IMR-90 (cell line): ENCODE data around the gene DBX1. TPM values are rescaled to one million over a fixed set of nuclear protein-coding genes. Genes with fewer than 3 reads are reported as not detected.

Source experiments
- ATAC-seq: fragments of 200-7000 bp; cut with Tn5 transposase; 2 replicates; pipeline ENCODE4 v1.9.1; 2020; ENCODE audit warnings: low read depth, mild to moderate bottlenecking, moderate library complexity
- BruUV-seq: library from RNA; stranded (reverse); fragments of 400-500 nt; replicated peaks from 2 replicates; lab custom pipeline; 2021; lab: Mats Ljungman, UMichigan
- CTCF ChIA-PET: fragments of 300-600 bp; formaldehyde crosslinking; extraction: SDS; loops from one replicate; lab custom pipeline; 2021; ENCODE audit warnings: antibody characterized with exemption; lab: Yijun Ruan, JAX
- POLR2A ChIA-PET: fragments of 300-600 bp; sonication (Branson Sonifier 250); formaldehyde crosslinking; loops from one replicate; lab custom pipeline; 2022; ENCODE audit warnings: antibody characterized with exemption; ENCODE audit not compliant: unreplicated experiment; lab: Charles Lee
- DNase-seq: peaks from one replicate; pipeline ENCODE4 v3.0.0; 2013
- H2AFZ ChIP-seq: replicated peaks from 2 replicates; pipeline ENCODE3; 2013; ENCODE audit warnings: low read length, mild to moderate bottlenecking; ENCODE audit not compliant: poor library complexity
- H2AK5ac ChIP-seq: 2 replicates; pipeline ENCODE4 v1.6.1; 2013; ENCODE audit warnings: low read depth, low read length, inconsistent platforms
- H2AK9ac ChIP-seq: replicated peaks from 2 replicates; pipeline ENCODE3; 2013; ENCODE audit warnings: mild to moderate bottlenecking, low read depth, low read length, moderate library complexity; ENCODE audit not compliant: poor library complexity
- H2BK120ac ChIP-seq: 2 replicates; pipeline ENCODE4 v1.6.1; 2013; ENCODE audit warnings: low read depth, low read length, inconsistent platforms
- H2BK15ac ChIP-seq: 3 replicates; pipeline ENCODE4 v1.6.1; 2013; ENCODE audit warnings: low read depth, low read length, inconsistent platforms
- H2BK20ac ChIP-seq: 2 replicates; pipeline ENCODE4 v1.6.1; 2013; ENCODE audit warnings: low read depth, mild to moderate bottlenecking, inconsistent platforms, low read length, moderate library complexity
- H2BK5ac ChIP-seq: 2 replicates; pipeline ENCODE4 v1.6.1; 2013; ENCODE audit warnings: mild to moderate bottlenecking, low read depth, low read length, inconsistent platforms; ENCODE audit not compliant: poor library complexity, severe bottlenecking
- H3K14ac ChIP-seq: replicated peaks from 2 replicates; pipeline ENCODE4 v1.6.1; 2013; ENCODE audit warnings: low read depth, low read length, inconsistent platforms
- H3K18ac ChIP-seq: 2 replicates; pipeline ENCODE4 v1.6.1; 2013; ENCODE audit warnings: low read depth, low read length, control low read depth
- H3K23ac ChIP-seq: 2 replicates; pipeline ENCODE4 v1.6.1; 2013; ENCODE audit warnings: low read depth, low read length, inconsistent platforms
- H3K27ac ChIP-seq: 2 replicates; pipeline ENCODE4 v1.5.1; 2013; ENCODE audit warnings: mild to moderate bottlenecking, control low read depth, low read length; ENCODE audit not compliant: insufficient read depth
- H3K27me3 ChIP-seq: 2 replicates; pipeline ENCODE4 v1.6.1; 2013; ENCODE audit warnings: low read length; ENCODE audit not compliant: control insufficient read depth, insufficient read depth
- H3K36me3 ChIP-seq: 2 replicates; pipeline ENCODE4 v1.6.1; 2013; ENCODE audit warnings: low read length, mixed read lengths; ENCODE audit not compliant: control insufficient read depth, insufficient read depth
- H3K4ac ChIP-seq: 2 replicates; pipeline ENCODE4 v1.6.1; 2013; ENCODE audit warnings: low read depth, low read length, inconsistent platforms
- H3K4me1 ChIP-seq: 2 replicates; pipeline ENCODE4 v1.6.1; 2013; ENCODE audit warnings: low read length, mixed read lengths; ENCODE audit not compliant: control insufficient read depth, insufficient read depth
- H3K4me2 ChIP-seq: 2 replicates; pipeline ENCODE4 v1.6.1; 2013; ENCODE audit warnings: low read depth, mild to moderate bottlenecking, control low read depth, low read length, moderate library complexity
- H3K4me3 ChIP-seq: 2 replicates; pipeline ENCODE4 v1.5.1; 2013; ENCODE audit warnings: low read depth, mild to moderate bottlenecking, control low read depth, low read length, moderate library complexity; ENCODE audit not compliant: insufficient read depth
- H3K56ac ChIP-seq: 2 replicates; pipeline ENCODE4 v1.6.1; 2013; ENCODE audit warnings: low read length, inconsistent platforms; ENCODE audit not compliant: insufficient read depth; ENCODE audit errors: extremely low read depth
- H3K79me1 ChIP-seq, 2 experiments: 2 replicates each; pipeline ENCODE4 v1.6.1; 2013; ENCODE audit warnings: low read length in 2 of 2, inconsistent platforms in 1 of 2, low read depth in 1 of 2
- H3K9ac ChIP-seq: 2 replicates; pipeline ENCODE4 v1.6.1; 2013; ENCODE audit warnings: low read depth, low read length, control low read depth
- H3K9me1 ChIP-seq: 2 replicates; pipeline ENCODE4 v1.6.1; 2013; ENCODE audit warnings: low read length, inconsistent platforms; ENCODE audit not compliant: insufficient read depth
- H3K9me3 ChIP-seq: 2 replicates; pipeline ENCODE4 v1.6.1; 2013; ENCODE audit warnings: low read length; ENCODE audit not compliant: control insufficient read depth, insufficient read depth
- H4K20me1 ChIP-seq: 2 replicates; pipeline ENCODE4 v1.6.1; 2013; ENCODE audit warnings: low read length, inconsistent platforms; ENCODE audit not compliant: insufficient read depth
- H4K5ac ChIP-seq: 2 replicates; pipeline ENCODE4 v1.6.1; 2013; ENCODE audit warnings: mild to moderate bottlenecking, low read depth, low read length, control low read depth
- H4K8ac ChIP-seq, 2 experiments: 2 replicates each; pipeline ENCODE4 v1.6.1; 2013; ENCODE audit warnings: low read depth in 2 of 2, low read length in 2 of 2, control low read depth in 1 of 2, inconsistent platforms in 1 of 2
- H4K91ac ChIP-seq: 2 replicates; pipeline ENCODE4 v1.6.1; 2013; ENCODE audit warnings: low read depth, low read length, inconsistent platforms; ENCODE audit not compliant: insufficient read depth
- NFE2L2 ChIP-seq: fragments of 150-350 bp; IDR thresholded peaks from 2 replicates; pipeline ENCODE4 v1.6.1; 2016; ENCODE audit warnings: low read depth, mild to moderate bottlenecking, low read length
- WGBS, 2 experiments: methylation state at CpG; one replicate each; pipeline versions ENCODE4 v1.1.5 to v1.1.7; 2013; ENCODE audit warnings: missing lambda C conversion rate in 2 of 2; ENCODE audit not compliant: insufficient read length in 1 of 2; ENCODE audit errors: extremely low coverage in 2 of 2; 5-methylcytosine and 5-hydroxymethylcytosine counted together
- dilution Hi-C: fragments of 300-500 bp; cut with HindIII; formaldehyde crosslinking; loops from one replicate; pipeline ENCODE4 v1.14.3; 2018; ENCODE audit warnings: low sequenced_read_pairs; ENCODE audit not compliant: unreplicated experiment
- in situ Hi-C: fragments of 300-500 bp; cut with MboI; formaldehyde crosslinking; loops from 3 replicates; pipeline ENCODE4 v1.14.3; 2019; ENCODE audit warnings: low sequenced_read_pairs, inconsistent platforms, mixed read lengths
- intact Hi-C: fragments of 100-400 bp; cut with micrococcal nuclease; formaldehyde crosslinking; loops from 2 replicates; pipeline ENCODE4 v1.10.0; 2022
- polyA plus RNA-seq, 3 experiments: library from polyadenylated mRNA; depleted of rRNA; stranded (reverse); fragments of >200 nt; gene quantifications; 2 replicates each; pipeline ENCODE4 v1.2.3, GENCODE V29; 2012; ENCODE audit warnings: low replicate concordance in 1 of 3
- total RNA-seq: library from RNA; depleted of rRNA; stranded (reverse); fragments of >200 nt; gene quantifications from 2 replicates; pipeline ENCODE4 v1.2.3, GENCODE V29; 2012

DBX1 gene
- total and polyA plus RNA-seq, 2 of the 4 experiments (the other 2 are of a cell fraction) = not detected

- peaks cover 13% of the 10 kb centered on the region for H3K27me3 ChIP-seq
- no peak overlapping the region for H3K4me2 ChIP-seq
- no peak overlapping the region for H3K18ac ChIP-seq
- dilution Hi-C loops (no loop called here), intact Hi-C loops (loop anchor here (5.0 kb wide), 1 partner anchor 59 kb away; no protein-coding TSS in a partner anchor), in situ Hi-C loops (no loop called here)
- no peak overlapping the region for H3K56ac ChIP-seq
- no peak overlapping the region for H3K4ac ChIP-seq
- H3K27ac ChIP-seq = no peak overlapping the region
- no peak overlapping the region for H2AK9ac ChIP-seq
- no peak for TF ChIP-seq NFE2L2
- H3K79me1 ChIP-seq = no peaks in the 10 kb centered on the region
- no peak overlapping the region for H3K4me3 ChIP-seq
- no peak overlapping the region for H3K9ac ChIP-seq
- H3K9me1 ChIP-seq = no peaks in the 10 kb centered on the region
- BruUV-seq = no TSS peak
- no peak overlapping the region for H2BK120ac ChIP-seq
- no peaks in the 10 kb centered on the region for H3K36me3 ChIP-seq
- H3K9me3 ChIP-seq = no peaks in the 10 kb centered on the region
- no peak overlapping the region for H2BK5ac ChIP-seq
- DNase-seq (no peak), ATAC-seq (no peak)
- H2BK15ac ChIP-seq = no peak overlapping the region
- H2BK20ac ChIP-seq = no peak overlapping the region
- H3K4me1 ChIP-seq = no peaks in the 10 kb centered on the region
- H4K5ac ChIP-seq = no peak overlapping the region
- H3K14ac ChIP-seq = no peak overlapping the region
- H4K91ac ChIP-seq = no peak overlapping the region
- H2AK5ac ChIP-seq = no peak overlapping the region
- no peak overlapping the region for H3K23ac ChIP-seq
- POLR2A ChIA-PET = no interaction called here
- H4K20me1 ChIP-seq = no peaks in the 10 kb centered on the region
- H4K8ac ChIP-seq = no peak overlapping the region
- no peak overlapping the region for H2AFZ ChIP-seq
- CTCF ChIA-PET = no interaction called here
- 20% methylated on average over 1 of the region's 2 CpGs; no CpG with 5 or more reads in 1 of the 2 experiments for WGBS, 2 experiments
Measured at GRCh38 chr11:20197881-20198280, 37.6 kb upstream of the DBX1 start.
